GM12878 (cell line): ENCODE measurements around the gene KTN1. TPM values are rescaled to one million over a fixed set of nuclear protein-coding genes. Genes with fewer than 3 reads are reported as not detected.

Experiments used
- BCLAF1 ChIP-seq: fragments of 450-650 bp; IDR thresholded peaks from 2 replicates; pipeline ENCODE4 v1.6.1; 2017; ENCODE audit warnings: antibody characterized with exemption, mild to moderate bottlenecking, moderate library complexity
- CEBPB ChIP-seq, 2 experiments: fragments of 150-350 bp in 1 of 2; IDR thresholded peaks; 2 replicates each; pipeline ENCODE4 v1.6.1; 2012 to 2014; ENCODE audit warnings: low read depth in 2 of 2, low read length in 2 of 2, borderline replicate concordance in 1 of 2, inconsistent platforms in 1 of 2
- CHD2 ChIP-seq: IDR thresholded peaks from 2 replicates; pipeline ENCODE4 v1.6.1; 2011; ENCODE audit warnings: low read depth, low read length, improper control_type of control experiment, borderline replicate concordance
- CTCF ChIP-seq, 3 experiments: IDR thresholded peaks in 2 of 3; conservative IDR thresholded peaks in 1 of 3; 2 replicates each; pipeline ENCODE4 v1.5.1; 2011; ENCODE audit warnings: low read depth in 3 of 3, low read length in 3 of 3, mild to moderate bottlenecking in 3 of 3, control low read depth in 2 of 3, moderate library complexity in 2 of 3, inconsistent platforms in 1 of 3, mixed read lengths in 1 of 3; ENCODE audit not compliant: control insufficient read depth in 2 of 3, insufficient read depth in 1 of 3; ENCODE audit errors: extremely low read depth in 1 of 3
- EGR1 ChIP-seq, 2 experiments: IDR thresholded peaks; 1 replicate in 1 of 2; 2 replicates in 1 of 2; pipeline ENCODE4 v1.6.1; 2011 to 2012; ENCODE audit warnings: low read depth in 2 of 2, low read length in 2 of 2, borderline replicate concordance in 1 of 2, mild to moderate bottlenecking in 1 of 2, moderate library complexity in 1 of 2
- ESRRA ChIP-seq: IDR thresholded peaks from 2 replicates; pipeline ENCODE4 v1.6.1; 2012; ENCODE audit warnings: mild to moderate bottlenecking, low read length, improper control_type of control experiment
- EZH2 ChIP-seq: IDR thresholded peaks from 2 replicates; pipeline ENCODE4 v1.6.1; 2012; ENCODE audit warnings: low read depth, mild to moderate bottlenecking, control low read depth, inconsistent platforms, low read length, borderline replicate concordance; ENCODE audit not compliant: control insufficient read depth
- HDAC2 ChIP-seq: fragments of 200-600 bp; sonication (generic); IDR thresholded peaks from 2 replicates; pipeline ENCODE4 v1.6.1; 2017
- HDGF ChIP-seq: fragments of 450-650 bp; IDR thresholded peaks from 2 replicates; pipeline ENCODE4 v1.6.1; 2016; ENCODE audit warnings: antibody characterized with exemption
- JUND ChIP-seq: IDR thresholded peaks from 2 replicates; pipeline ENCODE4 v1.6.1; 2012; ENCODE audit warnings: low read depth, mild to moderate bottlenecking, low read length, improper control_type of control experiment, moderate library complexity
- MEF2B ChIP-seq: fragments of 450-650 bp; IDR thresholded peaks from 2 replicates; pipeline ENCODE4 v1.6.1; 2018; ENCODE audit warnings: mild to moderate bottlenecking, moderate library complexity; ENCODE audit not compliant: partially characterized antibody, poor library complexity, severe bottlenecking
- NFIC ChIP-seq: IDR thresholded peaks from 2 replicates; pipeline ENCODE4 v1.6.1; 2012; ENCODE audit warnings: low read depth, mild to moderate bottlenecking, inconsistent platforms, low read length, moderate library complexity
- NR2C2 ChIP-seq: IDR thresholded peaks from 2 replicates; pipeline ENCODE4 v1.6.1; 2011; ENCODE audit warnings: borderline replicate concordance, low read depth; ENCODE audit not compliant: control insufficient read depth, insufficient read length
- PBX3 ChIP-seq: IDR thresholded peaks from 2 replicates; pipeline ENCODE4 v1.6.1; 2011; ENCODE audit warnings: mild to moderate bottlenecking, low read depth, low read length, moderate library complexity; ENCODE audit not compliant: insufficient replicate concordance
- REST ChIP-seq: IDR thresholded peaks from 2 replicates; pipeline ENCODE4 v1.6.1; 2012; ENCODE audit warnings: mild to moderate bottlenecking, low read depth, low read length
- RFX5 ChIP-seq: IDR thresholded peaks from 2 replicates; pipeline ENCODE4 v1.6.1; 2011; ENCODE audit warnings: low read depth, low read length, improper control_type of control experiment
- SMC3 ChIP-seq: IDR thresholded peaks from 2 replicates; pipeline ENCODE4 v1.6.1; 2011; ENCODE audit warnings: low read length, improper control_type of control experiment, borderline replicate concordance
- SREBF2 ChIP-seq: IDR thresholded peaks from 2 replicates; pipeline ENCODE4 v1.6.1; 2012; ENCODE audit warnings: mild to moderate bottlenecking, low read length
- USF2 ChIP-seq: IDR thresholded peaks from 2 replicates; pipeline ENCODE4 v1.6.1; 2011; ENCODE audit warnings: low read depth, low read length, improper control_type of control experiment, borderline replicate concordance
- WRNIP1 ChIP-seq: IDR thresholded peaks from 2 replicates; pipeline ENCODE4 v1.6.1; 2011; ENCODE audit warnings: low read depth, low read length, improper control_type of control experiment, borderline replicate concordance
- polyA plus RNA-seq, 11 experiments: library from polyadenylated mRNA; depleted of rRNA in 4 of 11; unstranded in 6 of 11; stranded (reverse) in 5 of 11; fragments of >200 nt; fragmentation: Nextera tagmentation in 4 of 11; fragmentation: Illumina TruSeq in 1 of 11; extraction: Ambion mirVana in 4 of 11; extraction: Trizol in 1 of 11; gene quantifications; 1 replicate in 1 of 11; 2 replicates in 10 of 11; pipeline versions ENCODE4 v1.2.1 to v1.2.3, GENCODE V29; 2011 to 2016; ENCODE audit warnings: inconsistent platforms in 2 of 11, missing spikeins in 2 of 11, low read depth in 1 of 11
- total RNA-seq, 4 experiments: library from RNA; depleted of rRNA in 3 of 4; stranded (reverse); fragments of >200 nt in 3 of 4; fragmentation: Illumina TruSeq in 1 of 4; extraction: Trizol in 1 of 4; gene quantifications; 2 replicates each; pipeline versions ENCODE4 v1.2.1 to v1.2.3, GENCODE V29; 2013 to 2021

Gene KTN1
- total and polyA plus RNA-seq, 10 of the 15 experiments (the other 5 are each of a cell fraction or from before 2014, with no cell fraction given) = 50.6 to 154 (median 84.2) TPM

- TF ChIP-seq JUND (no peak), CEBPB (IDR thresholded peaks at IDR 0.05; ENCODE audit: borderline replicate concordance in 1 of 2, low read depth in 2 of 2, low read length in 2 of 2) (no peak), WRNIP1 (no peak), USF2 (no peak), ESRRA (no peak), SMC3 (no peak), NFIC (0 out of 2 replicates have a peak, but pooled peaks have one; percentile 25), PBX3 (no peak), REST (no peak), SREBF2 (no peak), CHD2 (no peak), HDAC2 (no peak), EGR1 (IDR thresholded peaks at IDR 0.05; ENCODE audit: borderline replicate concordance in 1 of 2, low read depth in 2 of 2, low read length in 2 of 2) (peak in 1 of 2 experiments; percentile 34; a peak in 1 of 3 replicates), CTCF (IDR thresholded peaks at IDR 0.05 in 2 of 3, conservative IDR thresholded peaks at IDR 0.05 in 1 of 3; ENCODE audit: control insufficient read depth in 2 of 3, extremely low read depth in 1 of 3, insufficient read depth in 1 of 3, low read depth in 3 of 3, low read length in 3 of 3) (no peak), BCLAF1 (no peak), RFX5 (no peak), MEF2B (no peak), HDGF (peak; percentile 59; the same call in 1 of the 2 replicates), NR2C2 (no peak), EZH2 (no peak)
These were observed 121.6 kb downstream of the KTN1 start (continued) for GRCh38 chr14:55701638-55702037.
